Neuronal stem cell (in vitro differentiated cells): ENCODE measurements around the gene FLAD1.

Source experiments
- DNase-seq: peaks from one replicate; pipeline ENCODE4 v3.0.0-alpha.2; 2013; ENCODE audit warnings: low spot score
- H2AFZ ChIP-seq: one replicate; pipeline ENCODE4 v1.6.1; 2013; ENCODE audit warnings: mild to moderate bottlenecking, low read length, inconsistent platforms
- H2AK5ac ChIP-seq: 2 replicates; pipeline ENCODE4 v1.6.1; 2013; ENCODE audit warnings: low read depth, mild to moderate bottlenecking, inconsistent platforms, low read length, moderate library complexity, mixed read lengths
- H2BK120ac ChIP-seq: 2 replicates; pipeline ENCODE4 v1.6.1; 2013; ENCODE audit warnings: low read depth, mild to moderate bottlenecking, inconsistent platforms, low read length, moderate library complexity, mixed read lengths
- H2BK12ac ChIP-seq: one replicate; pipeline ENCODE4 v1.6.1; 2013; ENCODE audit warnings: low read length, inconsistent platforms
- H2BK15ac ChIP-seq: 2 replicates; pipeline ENCODE4 v1.6.1; 2013; ENCODE audit warnings: mild to moderate bottlenecking, low read length, inconsistent platforms, mixed read lengths
- H2BK5ac ChIP-seq: one replicate; pipeline ENCODE4 v1.6.1; 2013; ENCODE audit warnings: inconsistent platforms, mild to moderate bottlenecking, low read length, moderate library complexity
- H3K14ac ChIP-seq: one replicate; pipeline ENCODE4 v1.6.1; 2013; ENCODE audit warnings: low read length, inconsistent platforms
- H3K18ac ChIP-seq: 2 replicates; pipeline ENCODE4 v1.6.1; 2013; ENCODE audit warnings: low read length, inconsistent platforms
- H3K23ac ChIP-seq: 2 replicates; pipeline ENCODE4 v1.6.1; 2013; ENCODE audit warnings: low read depth, mild to moderate bottlenecking, mixed read lengths, low read length, inconsistent platforms; ENCODE audit not compliant: poor library complexity
- H3K27ac ChIP-seq: replicated peaks from 3 replicates; pipeline ENCODE4 v1.5.1; 2013; ENCODE audit warnings: low read length, inconsistent platforms
- H3K27me3 ChIP-seq, 3 experiments: 2 replicates each; pipeline ENCODE4 v1.6.1; 2013; ENCODE audit warnings: low read length in 3 of 3, mild to moderate bottlenecking in 2 of 3, inconsistent platforms in 1 of 3, low read depth in 1 of 3, mixed read lengths in 1 of 3, moderate library complexity in 1 of 3; ENCODE audit not compliant: control insufficient read depth in 3 of 3, insufficient read depth in 3 of 3
- H3K36me3 ChIP-seq, 2 donors: replicated peaks in 1 of 2; 2 replicates each; pipeline ENCODE4 v1.6.1; 2013; ENCODE audit warnings: low read length in 2 of 2; ENCODE audit not compliant: control insufficient read depth in 2 of 2, insufficient read depth in 2 of 2
- H3K4ac ChIP-seq: 2 replicates; pipeline ENCODE4 v1.6.1; 2013; ENCODE audit warnings: inconsistent platforms, mild to moderate bottlenecking, low read length, moderate library complexity
- H3K4me1 ChIP-seq, 2 donors: 1 replicate in 1 of 2; 2 replicates in 1 of 2; pipeline ENCODE4 v1.6.1; 2013; ENCODE audit warnings: low read length in 2 of 2, low read depth in 1 of 2; ENCODE audit not compliant: control insufficient read depth in 2 of 2, insufficient read depth in 1 of 2
- H3K4me2 ChIP-seq: one replicate; pipeline ENCODE4 v1.6.1; 2013; ENCODE audit warnings: mild to moderate bottlenecking, low read length, inconsistent platforms; ENCODE audit not compliant: insufficient read depth, poor library complexity, severe bottlenecking
- H3K4me3 ChIP-seq, 2 donors: 2 replicates each; pipeline ENCODE4 v1.5.1; 2013; ENCODE audit warnings: low read length in 2 of 2, mild to moderate bottlenecking in 2 of 2, inconsistent platforms in 1 of 2, moderate library complexity in 1 of 2
- H3K79me1 ChIP-seq: one replicate; pipeline ENCODE4 v1.6.1; 2013; ENCODE audit warnings: low read depth, mild to moderate bottlenecking, inconsistent platforms, low read length, moderate library complexity
- H3K9ac ChIP-seq: one replicate; pipeline ENCODE4 v1.6.1; 2013; ENCODE audit warnings: mild to moderate bottlenecking, low read depth, low read length, inconsistent platforms; ENCODE audit not compliant: poor library complexity
- H3K9me3 ChIP-seq, 2 donors: replicated peaks in 1 of 2; 2 replicates each; pipeline versions ENCODE3 to v1.6.1; 2013; ENCODE audit warnings: low read length in 2 of 2, mild to moderate bottlenecking in 2 of 2, inconsistent platforms in 1 of 2, low read depth in 1 of 2, mixed read lengths in 1 of 2, moderate library complexity in 1 of 2; ENCODE audit not compliant: control insufficient read depth in 2 of 2, insufficient read depth in 1 of 2
- H4K8ac ChIP-seq: one replicate; pipeline ENCODE4 v1.6.1; 2013; ENCODE audit warnings: low read depth, mild to moderate bottlenecking, inconsistent platforms, low read length, moderate library complexity
- H4K91ac ChIP-seq: one replicate; pipeline ENCODE4 v1.6.1; 2013; ENCODE audit warnings: low read length, low read depth, mild to moderate bottlenecking, inconsistent platforms; ENCODE audit not compliant: poor library complexity
- WGBS, 2 donors: extraction: QIAGEN DNeasy Blood & Tissue Kit; methylation state at CpG; one replicate each; pipeline ENCODE4 v1.1.7; 2013; ENCODE audit warnings: missing lambda C conversion rate in 2 of 2, mixed read lengths in 1 of 2; ENCODE audit not compliant: insufficient read length in 2 of 2, insufficient replicate concordance in 1 of 2; ENCODE audit errors: extremely low coverage in 2 of 2; 5-methylcytosine and 5-hydroxymethylcytosine counted together

The FLAD1 gene

GRCh38 chr1:155017946-155018316 lies 34.8 kb downstream of the FLAD1 start:
- Histone ChIP-seq H4K8ac (no peak overlapping the region), H3K23ac (no peak overlapping the region), H2AK5ac (peak overlapping the region; percentile 88), H3K4me1 (peaks cover 19 to 27% of the 10 kb centered on the region in 2 donors), H3K36me3 (peaks cover 14% of the 10 kb centered on the region in 2 donors), H3K18ac (no peak overlapping the region), H2BK12ac (no peak overlapping the region), H2BK5ac (peak overlapping the region; percentile 79), H2BK15ac (no peak overlapping the region), H4K91ac (no peak overlapping the region), H2AFZ (peak overlapping the region; percentile 91), H3K4me3 (no peak overlapping the region), H2BK120ac (no peak overlapping the region), H3K79me1 (no peaks in the 10 kb centered on the region), H3K9ac (no peak overlapping the region), H3K14ac (no peak overlapping the region), H3K4me2 (peak overlapping the region; percentile 68), H3K4ac (no peak overlapping the region), H3K27me3 (no peaks in the 10 kb centered on the region), H3K9me3 (no peaks in the 10 kb centered on the region), H3K27ac (peak overlapping the region; percentile 88)
- DNase-seq, result no peak
- WGBS, 2 donors, result no CpG with 5 or more reads among the region's 6 CpGs

GRCh38 chr1:155018617-155019348 lies 35.6 kb downstream of the FLAD1 start:
- H3K36me3 ChIP-seq, result peaks cover 14% of the 10 kb centered on the region in 2 donors
- no peak overlapping the region for H3K4me3 ChIP-seq
- H2BK5ac ChIP-seq, result no peak overlapping the region
- no CpG with 5 or more reads among the region's 8 CpGs for WGBS, 2 donors
- H2AFZ ChIP-seq, result no peak overlapping the region
- H3K14ac ChIP-seq, result peak overlapping the region; percentile 32
- no peak overlapping the region for H4K8ac ChIP-seq
- no peak overlapping the region for H2BK120ac ChIP-seq
- no peak overlapping the region for H3K4me2 ChIP-seq
- peak overlapping the region; percentile 91 for H3K18ac ChIP-seq
- peak overlapping the region; percentile 63 for H3K9ac ChIP-seq
- no peak overlapping the region for H3K4ac ChIP-seq
- H2AK5ac ChIP-seq, result peak overlapping the region; percentile 88
- peak overlapping the region; percentile 8 for H3K23ac ChIP-seq
- H3K4me1 ChIP-seq, result peaks cover 19 to 27% of the 10 kb centered on the region in 2 donors
- H3K27ac ChIP-seq, result peak overlapping the region; percentile 58
- H2BK12ac ChIP-seq, result no peak overlapping the region
- H3K9me3 ChIP-seq, result no peaks in the 10 kb centered on the region
- no peak overlapping the region for H4K91ac ChIP-seq
- DNase-seq, result peak; percentile 36
- no peaks in the 10 kb centered on the region for H3K27me3 ChIP-seq
- H3K79me1 ChIP-seq, result no peaks in the 10 kb centered on the region
- H2BK15ac ChIP-seq, result no peak overlapping the region

- peaks cover 13 to 14% of the 10 kb centered on the region in 2 donors for H3K36me3 ChIP-seq
- no CpG with 5 or more reads among the region's 11 CpGs for WGBS, 2 donors
- H2AFZ ChIP-seq, result no peak overlapping the region
- H3K4me3 ChIP-seq, result no peak overlapping the region
- H3K4ac ChIP-seq, result peak overlapping the region; percentile 46
- H3K27me3 ChIP-seq, result no peaks in the 10 kb centered on the region
- no peak overlapping the region for H2BK5ac ChIP-seq
- peak overlapping the region; percentile 73 for H3K18ac ChIP-seq
- H3K79me1 ChIP-seq, result no peaks in the 10 kb centered on the region
- H3K4me2 ChIP-seq, result no peak overlapping the region
- H2AK5ac ChIP-seq, result no peak overlapping the region
- H4K91ac ChIP-seq, result no peak overlapping the region
- H2BK120ac ChIP-seq, result no peak overlapping the region
- H3K9ac ChIP-seq, result no peak overlapping the region
- peak overlapping the region; percentile 58 for H3K27ac ChIP-seq
- H2BK15ac ChIP-seq, result no peak overlapping the region
- no peaks in the 10 kb centered on the region for H3K9me3 ChIP-seq
- no peak overlapping the region for H2BK12ac ChIP-seq
- no peak for DNase-seq
- peak overlapping the region; percentile 32 for H3K14ac ChIP-seq
- H4K8ac ChIP-seq, result no peak overlapping the region
- H3K4me1 ChIP-seq, result peaks cover 19 to 27% of the 10 kb centered on the region in 2 donors
- no peak overlapping the region for H3K23ac ChIP-seq
Observed at GRCh38 chr1:155019377-155020245, 36.5 kb downstream of the FLAD1 start.
